Measurements from ENCODE around the gene HIRIP3. TPM values are rescaled to one million over a fixed set of nuclear protein-coding genes. Genes with fewer than 3 reads are reported as not detected.

HIRIP3 gene
- total and polyA plus RNA-seq, 2 donors from 2014 or later: 16.0 to 18.7 TPM

- no peak for TF ChIP-seq CTCF (IDR thresholded peaks at IDR 0.05; ENCODE audit: borderline replicate concordance, extremely low read depth, insufficient read depth)
- Histone ChIP-seq H3K4me1 (ENCODE audit: control insufficient read depth in 2 of 3, insufficient read depth in 2 of 3, low read depth in 1 of 3, low read length in 3 of 3) (peaks cover 0 to 3% (median 0%) of the 10 kb centered on the region in 3 donors), H3K36me3 (ENCODE audit: control insufficient read depth in 2 of 3, insufficient read depth in 3 of 3, low read length in 3 of 3) (peaks cover 12 to 87% (median 75%) of the 10 kb centered on the region in 3 donors), H3K9me3 (ENCODE audit: control insufficient read depth in 2 of 3, insufficient read depth in 1 of 3, low read length in 3 of 3) (no peaks in the 10 kb centered on the region), H3K27ac (ENCODE audit: low read depth in 2 of 2, low read length in 2 of 2) (no peak overlapping the region), H3K27me3 (ENCODE audit: control insufficient read depth, insufficient read depth, low read length) (no peaks in the 10 kb centered on the region), H3K9ac (ENCODE audit: low read length in 3 of 3) (no peak overlapping the region), H3K4me3 (ENCODE audit: low read length in 3 of 3) (no peak overlapping the region)
- intact Hi-C loops (cut with DNase I): no loop called here
- DNase-seq (no peak), FAIRE-seq (no peak)
Observed at GRCh38 chr16:29983420-29984136, 11.8 kb downstream of the HIRIP3 start.

DNA sequence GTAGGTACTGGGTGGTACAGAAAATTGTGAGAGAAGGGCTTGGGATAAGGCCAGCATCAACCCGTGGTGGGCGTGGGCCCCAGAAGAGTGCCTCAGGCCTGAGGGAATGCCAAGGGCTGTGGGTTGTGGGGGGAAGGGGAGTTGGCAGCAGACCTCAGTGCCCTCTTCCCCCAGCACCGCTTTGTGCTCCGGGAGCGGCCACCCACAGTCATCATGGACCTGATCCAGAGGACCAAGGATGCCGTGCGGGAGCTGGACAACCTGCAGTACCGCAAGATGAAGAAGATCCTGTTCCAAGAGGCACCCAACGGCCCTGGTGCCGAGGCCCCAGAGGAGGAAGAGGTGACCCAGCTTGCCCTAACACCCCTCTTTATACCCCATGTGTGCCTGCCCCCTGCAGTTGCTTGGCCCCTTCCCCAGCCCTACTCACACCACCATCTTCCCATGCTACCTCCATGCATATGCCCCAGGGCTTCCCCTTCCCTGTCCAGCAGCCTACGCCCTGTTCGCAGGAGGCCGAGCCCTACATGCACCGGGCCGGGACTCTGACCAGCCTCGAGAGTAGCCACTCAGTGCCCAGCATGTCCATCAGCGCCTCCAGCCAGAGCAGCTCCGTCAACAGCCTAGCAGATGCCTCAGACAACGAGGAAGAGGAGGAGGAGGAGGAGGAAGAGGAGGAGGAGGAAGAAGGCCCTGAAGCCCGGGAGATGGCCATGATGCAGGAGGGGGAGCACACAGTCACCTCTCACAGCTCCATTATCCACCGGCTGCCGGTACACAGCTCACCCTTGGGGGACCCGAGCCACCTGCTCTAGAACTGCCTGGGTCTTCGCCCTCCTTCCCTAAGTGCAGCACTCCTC lies 12.6 kb downstream of the HIRIP3 start:
- H3K27ac ChIP-seq (ENCODE audit: low read depth in 2 of 2, low read length in 2 of 2): no peak overlapping the region
- no peak for FAIRE-seq
- TF ChIP-seq CTCF (IDR thresholded peaks at IDR 0.05; ENCODE audit: borderline replicate concordance, extremely low read depth, insufficient read depth): no peak

DNA sequence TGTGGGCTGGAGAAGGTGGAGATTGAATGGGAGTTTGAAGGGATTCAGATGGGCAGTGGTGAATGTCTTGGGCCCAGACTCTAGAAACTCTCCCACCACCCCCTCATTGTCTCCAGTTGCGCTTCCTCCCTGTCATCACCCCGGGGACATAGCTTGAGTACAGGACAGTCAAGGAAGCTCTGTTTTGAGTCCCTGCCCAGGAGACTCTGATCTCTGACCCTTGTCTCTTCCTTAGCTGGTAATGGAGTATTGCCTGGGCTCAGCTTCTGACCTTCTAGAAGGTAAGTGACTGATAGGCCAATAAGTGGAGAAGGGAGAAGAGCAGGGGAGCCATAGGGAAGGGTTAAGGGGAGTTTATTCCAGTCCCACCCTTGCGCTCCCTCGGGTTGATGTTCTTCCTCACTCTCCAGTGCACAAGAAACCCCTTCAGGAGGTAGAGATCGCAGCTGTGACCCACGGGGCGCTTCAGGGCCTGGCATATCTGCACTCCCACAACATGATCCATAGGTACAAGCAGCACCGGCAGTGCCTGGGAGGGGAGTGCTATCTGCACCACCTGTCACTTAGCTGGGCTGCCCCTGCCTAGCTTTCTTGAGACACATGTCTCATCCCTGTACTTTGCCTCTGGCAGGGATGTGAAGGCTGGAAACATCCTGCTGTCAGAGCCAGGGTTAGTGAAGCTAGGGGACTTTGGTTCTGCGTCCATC lies 16.7 kb downstream of the HIRIP3 start:
- H3K27ac ChIP-seq (ENCODE audit: low read depth in 2 of 2, low read length in 2 of 2): no peak overlapping the region
- peaks cover 17 to 63% (median 47%) of the 10 kb centered on the region in 3 donors for H3K36me3 ChIP-seq (ENCODE audit: control insufficient read depth in 2 of 3, insufficient read depth in 3 of 3, low read length in 3 of 3)

More for the DNA sequence above, 12.6 kb downstream of the HIRIP3 start:
- peaks cover 0 to 5% (median 4%) of the 10 kb centered on the region in 3 donors for H3K4me1 ChIP-seq (ENCODE audit: control insufficient read depth in 2 of 3, insufficient read depth in 2 of 3, low read depth in 1 of 3, low read length in 3 of 3)
- no peak overlapping the region for H3K9ac ChIP-seq (ENCODE audit: low read length in 3 of 3)
- no peak for DNase-seq
- H3K9me3 ChIP-seq (ENCODE audit: control insufficient read depth in 2 of 3, insufficient read depth in 1 of 3, low read length in 3 of 3): no peaks in the 10 kb centered on the region
- H3K4me3 ChIP-seq (ENCODE audit: low read length in 3 of 3): no peak overlapping the region
- H3K27me3 ChIP-seq (ENCODE audit: control insufficient read depth, insufficient read depth, low read length): no peaks in the 10 kb centered on the region
- intact Hi-C loops (cut with DNase I): no loop called here
- H3K36me3 ChIP-seq (ENCODE audit: control insufficient read depth in 2 of 3, insufficient read depth in 3 of 3, low read length in 3 of 3): peaks cover 17 to 88% (median 79%) of the 10 kb centered on the region in 3 donors

More for the DNA sequence above, 16.7 kb downstream of the HIRIP3 start:
- Histone ChIP-seq H3K4me1 (ENCODE audit: control insufficient read depth in 2 of 3, insufficient read depth in 2 of 3, low read depth in 1 of 3, low read length in 3 of 3) (peaks cover 3 to 30% (median 14%) of the 10 kb centered on the region in 3 donors), H3K9ac (ENCODE audit: low read length in 3 of 3) (no peak overlapping the region), H3K27me3 (ENCODE audit: control insufficient read depth, insufficient read depth, low read length) (no peaks in the 10 kb centered on the region), H3K9me3 (ENCODE audit: control insufficient read depth in 2 of 3, insufficient read depth in 1 of 3, low read length in 3 of 3) (no peaks in the 10 kb centered on the region), H3K4me3 (ENCODE audit: low read length in 3 of 3) (no peak overlapping the region)
- intact Hi-C loops (cut with DNase I): no loop called here
- no peak for FAIRE-seq
- no peak for DNase-seq
- no peak for TF ChIP-seq CTCF (IDR thresholded peaks at IDR 0.05; ENCODE audit: borderline replicate concordance, extremely low read depth, insufficient read depth)

All from kidney (tissue), 14 donors.